ENCODE results near the gene STK32C. TPM values are rescaled to one million over a fixed set of nuclear protein-coding genes. Genes with fewer than 3 reads are reported as not detected.

Gene STK32C
- total RNA-seq, 1 donor from 2014 or later: 9.9 TPM

GRCh38 chr10:132336919-132337407 is 29.2 kb upstream of the STK32C start:
- H3K4me3 Mint-ChIP-seq: peak overlapping the region; percentile 40
- no peaks in the 10 kb centered on the region for H3K27me3 Mint-ChIP-seq (ENCODE audit: low read depth)
- H3K9me3 Mint-ChIP-seq: peaks cover 3% of the 10 kb centered on the region
- peaks cover 15% of the 10 kb centered on the region for H3K36me3 Mint-ChIP-seq
- no peak for DNase-seq (ENCODE audit: low spot score in 2 of 2, unreplicated experiment in 2 of 2)
- H3K27ac Mint-ChIP-seq: peak overlapping the region; percentile 10
- peaks cover 27% of the 10 kb centered on the region for H3K4me1 Mint-ChIP-seq
- TF ChIP-seq, protein P1, sequence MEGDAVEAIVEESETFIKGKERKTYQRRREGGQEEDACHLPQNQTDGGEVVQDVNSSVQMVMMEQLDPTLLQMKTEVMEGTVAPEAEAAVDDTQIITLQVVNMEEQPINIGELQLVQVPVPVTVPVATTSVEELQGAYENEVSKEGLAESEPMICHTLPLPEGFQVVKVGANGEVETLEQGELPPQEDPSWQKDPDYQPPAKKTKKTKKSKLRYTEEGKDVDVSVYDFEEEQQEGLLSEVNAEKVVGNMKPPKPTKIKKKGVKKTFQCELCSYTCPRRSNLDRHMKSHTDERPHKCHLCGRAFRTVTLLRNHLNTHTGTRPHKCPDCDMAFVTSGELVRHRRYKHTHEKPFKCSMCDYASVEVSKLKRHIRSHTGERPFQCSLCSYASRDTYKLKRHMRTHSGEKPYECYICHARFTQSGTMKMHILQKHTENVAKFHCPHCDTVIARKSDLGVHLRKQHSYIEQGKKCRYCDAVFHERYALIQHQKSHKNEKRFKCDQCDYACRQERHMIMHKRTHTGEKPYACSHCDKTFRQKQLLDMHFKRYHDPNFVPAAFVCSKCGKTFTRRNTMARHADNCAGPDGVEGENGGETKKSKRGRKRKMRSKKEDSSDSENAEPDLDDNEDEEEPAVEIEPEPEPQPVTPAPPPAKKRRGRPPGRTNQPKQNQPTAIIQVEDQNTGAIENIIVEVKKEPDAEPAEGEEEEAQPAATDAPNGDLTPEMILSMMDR (IDR thresholded peaks at IDR 0.05; ENCODE audit: unreplicated experiment): no peak

DNA sequence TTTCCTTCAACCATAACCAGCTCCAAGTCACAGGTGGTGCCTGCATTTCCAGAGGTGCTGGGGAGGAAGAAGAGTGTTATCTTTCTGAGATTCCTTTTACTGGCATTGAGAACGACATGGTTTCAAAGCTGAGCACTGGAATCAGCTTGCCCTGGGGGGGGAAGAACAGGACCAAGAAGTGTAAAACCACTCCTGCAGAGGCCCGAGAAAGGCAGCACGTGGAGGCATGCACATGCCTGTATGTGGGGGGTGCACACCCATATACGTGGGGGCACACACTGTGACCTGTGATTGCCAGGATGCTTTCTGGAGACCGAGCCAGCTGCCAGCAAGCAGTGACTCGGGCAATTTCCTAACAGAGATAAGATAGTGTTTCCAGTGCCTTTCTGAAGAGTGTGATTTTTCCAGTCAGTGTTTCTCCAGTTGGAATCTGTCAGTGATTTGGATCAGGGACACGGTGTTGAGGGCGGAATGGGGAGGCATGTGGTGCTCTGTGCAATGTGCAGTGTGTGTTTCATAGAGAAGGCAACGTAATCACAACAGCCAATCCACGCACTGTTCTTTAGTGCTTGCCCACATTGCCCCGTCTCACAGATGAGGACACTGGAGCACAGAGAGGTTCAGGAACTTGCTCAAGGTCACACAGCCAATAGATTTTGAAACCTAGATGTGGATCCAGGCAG is 28.5 kb upstream of the STK32C start:
- peaks cover 29% of the 10 kb centered on the region for H3K4me1 Mint-ChIP-seq
- H3K4me3 Mint-ChIP-seq: no peak overlapping the region
- H3K9me3 Mint-ChIP-seq: no peaks in the 10 kb centered on the region
- H3K27ac Mint-ChIP-seq: no peak overlapping the region
- no peaks in the 10 kb centered on the region for H3K27me3 Mint-ChIP-seq (ENCODE audit: low read depth)
- TF ChIP-seq, protein P1 (IDR thresholded peaks at IDR 0.05; ENCODE audit: unreplicated experiment): no peak
- DNase-seq (ENCODE audit: low spot score in 2 of 2, unreplicated experiment in 2 of 2): no peak
- peaks cover 8% of the 10 kb centered on the region for H3K36me3 Mint-ChIP-seq

GRCh38 chr10:132335189-132336063 is 27.7 kb upstream of the STK32C start:
- DNase-seq (ENCODE audit: low spot score in 2 of 2, unreplicated experiment in 2 of 2): no peak
- Mint-ChIP-seq H3K27ac (no peak overlapping the region), H3K4me3 (no peak overlapping the region), H3K36me3 (peaks cover 8% of the 10 kb centered on the region), H3K27me3 (ENCODE audit: low read depth) (no peaks in the 10 kb centered on the region), H3K9me3 (no peaks in the 10 kb centered on the region), H3K4me1 (peaks cover 35% of the 10 kb centered on the region)
- TF ChIP-seq, protein P1 (IDR thresholded peaks at IDR 0.05; ENCODE audit: unreplicated experiment): no peak

DNA sequence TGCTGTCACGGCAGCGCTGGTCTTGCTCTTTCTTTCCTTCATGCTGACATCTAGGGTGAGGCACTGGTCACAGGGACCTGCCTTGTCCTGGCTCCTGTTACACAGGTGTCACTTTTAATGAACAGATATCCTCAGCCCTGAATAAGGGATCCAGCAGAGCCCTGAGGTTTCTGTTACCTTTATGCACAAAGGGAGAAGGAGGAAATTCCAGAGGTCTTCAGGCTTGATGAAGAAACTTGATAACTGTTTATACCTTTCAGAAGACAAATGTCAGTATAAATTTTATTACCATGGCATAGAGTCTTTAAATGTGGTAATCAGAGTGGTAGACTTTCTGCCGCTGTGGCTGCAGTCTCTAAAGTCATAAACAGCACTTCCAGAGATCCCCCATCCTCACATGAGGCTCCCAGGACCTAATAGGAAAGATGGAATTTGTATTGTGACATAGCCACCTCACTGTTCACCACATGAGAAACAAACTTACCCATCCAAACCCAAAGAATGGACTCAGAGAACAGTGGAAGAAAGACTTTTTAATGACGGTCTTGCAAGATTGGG is 27.0 kb upstream of the STK32C start:
- no peaks in the 10 kb centered on the region for H3K9me3 Mint-ChIP-seq
- H3K36me3 Mint-ChIP-seq: peaks cover 8% of the 10 kb centered on the region
- H3K4me1 Mint-ChIP-seq: peaks cover 42% of the 10 kb centered on the region
- H3K27me3 Mint-ChIP-seq (ENCODE audit: low read depth): no peaks in the 10 kb centered on the region
- TF ChIP-seq, protein P1 (IDR thresholded peaks at IDR 0.05; ENCODE audit: unreplicated experiment): no peak
- no peak for DNase-seq (ENCODE audit: low spot score in 2 of 2, unreplicated experiment in 2 of 2)
- no peak overlapping the region for H3K4me3 Mint-ChIP-seq
- no peak overlapping the region for H3K27ac Mint-ChIP-seq

DNA sequence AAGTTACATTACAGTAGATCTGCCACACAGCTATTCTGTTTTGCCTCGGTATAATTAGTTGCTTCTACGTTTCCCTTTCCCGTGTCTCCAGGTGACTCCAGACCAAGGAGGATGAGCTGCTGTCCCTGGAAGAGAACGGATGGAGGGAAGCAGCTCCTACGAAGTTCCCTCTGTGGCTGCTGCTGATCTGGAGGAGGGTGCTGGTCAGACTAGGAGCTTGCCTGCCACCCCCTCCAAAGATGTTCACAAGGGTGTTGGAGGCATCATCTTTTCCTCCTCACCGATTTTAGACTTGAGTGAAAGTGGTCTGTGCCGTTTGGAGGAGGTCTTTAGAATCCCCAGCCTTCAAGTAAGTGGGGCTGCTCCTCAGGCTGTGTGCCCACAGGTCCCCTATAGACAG is 25.6 kb upstream of the STK32C start:
- no peaks in the 10 kb centered on the region for H3K27me3 Mint-ChIP-seq (ENCODE audit: low read depth)
- peaks cover 6% of the 10 kb centered on the region for H3K36me3 Mint-ChIP-seq
- no peaks in the 10 kb centered on the region for H3K9me3 Mint-ChIP-seq
- DNase-seq (ENCODE audit: low spot score in 2 of 2, unreplicated experiment in 2 of 2): no peak
- H3K4me3 Mint-ChIP-seq: peak overlapping the region; percentile 90
- TF ChIP-seq, protein P1 (IDR thresholded peaks at IDR 0.05; ENCODE audit: unreplicated experiment): no peak
- peaks cover 50% of the 10 kb centered on the region for H3K4me1 Mint-ChIP-seq
- peak overlapping the region; percentile 62 for H3K27ac Mint-ChIP-seq

Data from mesothelial cell of epicardium (in vitro differentiated cells).